DOHH2 (cell line): ENCODE data around the gene PLET1.

Experiments
- H3F3A ChIP-seq: fragments of 200-600 bp; sonication (generic), shearing (Covaris generic); 2 replicates; pipeline ENCODE4 v1.6.0; 2016; ENCODE audit warnings: antibody characterized with exemption, mild to moderate bottlenecking; ENCODE audit not compliant: control insufficient read depth, insufficient read depth
- H3K27ac ChIP-seq: fragments of 200-600 bp; sonication (generic); 2 replicates; pipeline ENCODE4 v1.5.1; 2014; ENCODE audit warnings: low read depth, mild to moderate bottlenecking, low read length, moderate library complexity
- H3K27me3 ChIP-seq: fragments of 200-600 bp; sonication (generic); 2 replicates; pipeline ENCODE4 v1.6.1; 2014; ENCODE audit warnings: mild to moderate bottlenecking, low read length, mixed read lengths; ENCODE audit not compliant: control insufficient read depth
- H3K36me3 ChIP-seq: fragments of 200-600 bp; sonication (generic); 2 replicates; pipeline ENCODE4 v1.6.1; 2014; ENCODE audit warnings: mild to moderate bottlenecking, low read length, moderate library complexity, mixed read lengths; ENCODE audit not compliant: control insufficient read depth
- H3K4me1 ChIP-seq: fragments of 200-600 bp; sonication (generic); 2 replicates; pipeline ENCODE4 v1.6.1; 2014; ENCODE audit warnings: mild to moderate bottlenecking, low read length, mixed read lengths; ENCODE audit not compliant: control insufficient read depth
- H3K4me2 ChIP-seq: fragments of 200-600 bp; sonication (generic); 2 replicates; pipeline ENCODE4 v1.6.0; 2014; ENCODE audit warnings: mild to moderate bottlenecking, low read length, moderate library complexity
- H3K4me3 ChIP-seq: fragments of 200-600 bp; sonication (generic); 2 replicates; pipeline ENCODE4 v1.5.1; 2014; ENCODE audit warnings: mild to moderate bottlenecking, low read length, mixed read lengths
- H3K79me2 ChIP-seq: fragments of 200-600 bp; sonication (generic); 2 replicates; pipeline ENCODE4 v1.6.1; 2014; ENCODE audit warnings: mild to moderate bottlenecking, low read length, mixed read lengths; ENCODE audit not compliant: control insufficient read depth
- H3K9me2 ChIP-seq: fragments of 200-600 bp; sonication (generic); replicated peaks from 2 replicates; pipeline ENCODE4 v1.6.1; 2014; ENCODE audit warnings: mild to moderate bottlenecking, low read length, mixed read lengths; ENCODE audit not compliant: control insufficient read depth
- H3K9me3 ChIP-seq: fragments of 200-600 bp; sonication (generic); 2 replicates; pipeline ENCODE4 v1.6.1; 2014; ENCODE audit warnings: antibody characterized with exemption, low read length, mixed read lengths; ENCODE audit not compliant: control insufficient read depth, insufficient read depth
- H4K20me1 ChIP-seq: fragments of 200-600 bp; sonication (generic); 2 replicates; pipeline ENCODE4 v1.6.0; 2014; ENCODE audit warnings: low read depth, mild to moderate bottlenecking, antibody characterized with exemption, low read length, moderate library complexity; ENCODE audit not compliant: control insufficient read depth, insufficient read depth
- EZH2phosphoT487 ChIP-seq: fragments of 200-600 bp; sonication (generic); IDR thresholded peaks from 2 replicates; pipeline ENCODE4 v1.6.1; 2017; ENCODE audit warnings: borderline replicate concordance, mild to moderate bottlenecking, antibody characterized with exemption, low read length, moderate library complexity, mixed read lengths
- TF ChIP-seq, protein P1 (sequence below): fragments of 200-600 bp; sonication (generic); IDR thresholded peaks from one replicate; pipeline ENCODE4 v1.5.1; 2014; ENCODE audit warnings: antibody characterized with exemption, mild to moderate bottlenecking, low read depth, low read length; ENCODE audit not compliant: poor library complexity, severe bottlenecking

The PLET1 gene

DNA sequence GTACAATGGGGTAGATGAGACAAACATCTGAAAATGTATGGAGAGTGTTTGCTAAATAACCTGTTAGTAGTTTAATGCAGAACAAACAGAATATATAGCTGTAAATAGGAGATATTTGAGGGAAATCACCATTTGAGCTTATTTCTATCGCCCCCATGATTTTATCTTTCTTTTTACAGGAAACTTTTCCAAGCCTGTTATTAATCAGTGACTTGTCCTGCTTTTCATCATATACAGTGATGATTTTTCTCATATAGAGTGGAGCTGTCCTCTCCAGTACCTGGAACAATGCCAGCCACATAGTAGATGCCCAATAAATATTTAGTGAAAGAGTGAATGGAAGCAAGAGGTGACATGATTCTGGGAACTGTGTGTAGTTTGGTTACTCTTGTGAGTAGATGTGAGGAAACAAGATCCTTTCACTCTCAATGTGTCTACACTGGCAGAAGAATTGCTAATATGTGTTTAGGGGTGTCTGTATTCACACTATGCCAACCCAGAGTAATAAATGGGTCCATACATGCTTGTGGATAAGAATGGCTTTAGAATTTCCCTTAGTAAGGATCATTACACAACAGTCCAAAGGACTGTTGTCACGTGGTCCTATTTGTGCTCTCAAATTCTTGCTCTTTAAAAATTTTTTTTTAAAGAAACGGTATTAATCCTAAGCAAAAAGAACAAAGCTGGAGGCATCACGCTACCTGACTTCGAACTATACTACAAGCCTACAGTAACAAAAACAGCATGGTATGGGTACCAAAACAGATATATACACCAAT is 36.7 kb downstream of the PLET1 start:
- no peak for TF ChIP-seq EZH2phosphoT487
- TF ChIP-seq, protein P1, sequence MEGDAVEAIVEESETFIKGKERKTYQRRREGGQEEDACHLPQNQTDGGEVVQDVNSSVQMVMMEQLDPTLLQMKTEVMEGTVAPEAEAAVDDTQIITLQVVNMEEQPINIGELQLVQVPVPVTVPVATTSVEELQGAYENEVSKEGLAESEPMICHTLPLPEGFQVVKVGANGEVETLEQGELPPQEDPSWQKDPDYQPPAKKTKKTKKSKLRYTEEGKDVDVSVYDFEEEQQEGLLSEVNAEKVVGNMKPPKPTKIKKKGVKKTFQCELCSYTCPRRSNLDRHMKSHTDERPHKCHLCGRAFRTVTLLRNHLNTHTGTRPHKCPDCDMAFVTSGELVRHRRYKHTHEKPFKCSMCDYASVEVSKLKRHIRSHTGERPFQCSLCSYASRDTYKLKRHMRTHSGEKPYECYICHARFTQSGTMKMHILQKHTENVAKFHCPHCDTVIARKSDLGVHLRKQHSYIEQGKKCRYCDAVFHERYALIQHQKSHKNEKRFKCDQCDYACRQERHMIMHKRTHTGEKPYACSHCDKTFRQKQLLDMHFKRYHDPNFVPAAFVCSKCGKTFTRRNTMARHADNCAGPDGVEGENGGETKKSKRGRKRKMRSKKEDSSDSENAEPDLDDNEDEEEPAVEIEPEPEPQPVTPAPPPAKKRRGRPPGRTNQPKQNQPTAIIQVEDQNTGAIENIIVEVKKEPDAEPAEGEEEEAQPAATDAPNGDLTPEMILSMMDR = no peak
- H4K20me1 ChIP-seq = no peaks in the 10 kb centered on the region
- peaks cover 9% of the 10 kb centered on the region for H3K36me3 ChIP-seq
- H3K27ac ChIP-seq = no peak overlapping the region
- H3K9me3 ChIP-seq = no peaks in the 10 kb centered on the region
- H3K4me2 ChIP-seq = no peak overlapping the region
- no peaks in the 10 kb centered on the region for H3K27me3 ChIP-seq
- no peaks in the 10 kb centered on the region for H3K9me2 ChIP-seq
- H3K4me1 ChIP-seq = peaks cover 17% of the 10 kb centered on the region
- H3K79me2 ChIP-seq = peaks cover 21% of the 10 kb centered on the region
- no peaks in the 10 kb centered on the region for H3F3A ChIP-seq
- no peak overlapping the region for H3K4me3 ChIP-seq

DNA sequence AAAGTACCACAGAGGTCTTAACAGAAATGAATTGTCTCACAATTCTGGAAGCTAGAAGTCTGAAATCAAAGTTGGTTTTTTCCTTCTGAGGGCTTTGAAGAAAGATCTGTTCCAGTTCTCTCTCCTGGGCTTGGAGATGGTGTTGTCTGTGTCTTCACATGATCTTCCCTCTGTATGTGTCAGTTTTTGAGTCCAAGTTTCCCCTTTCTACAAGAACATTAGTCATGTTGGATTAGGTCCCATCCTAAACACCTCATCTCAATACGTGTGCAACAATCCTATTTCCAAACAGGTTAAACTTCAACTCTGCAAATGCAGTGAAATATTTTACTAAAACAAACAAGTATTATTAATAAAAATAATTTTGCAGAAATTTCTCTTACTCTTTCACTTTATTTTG is 37.5 kb downstream of the PLET1 start:
- Histone ChIP-seq H3K9me2 (no peaks in the 10 kb centered on the region), H3K4me1 (peaks cover 17% of the 10 kb centered on the region), H4K20me1 (no peaks in the 10 kb centered on the region), H3K4me2 (no peak overlapping the region), H3K36me3 (peaks cover 1% of the 10 kb centered on the region), H3K4me3 (no peak overlapping the region), H3K27ac (no peak overlapping the region), H3K79me2 (peaks cover 17% of the 10 kb centered on the region), H3K9me3 (no peaks in the 10 kb centered on the region), H3K27me3 (no peaks in the 10 kb centered on the region), H3F3A (no peaks in the 10 kb centered on the region)
- TF ChIP-seq, protein P1 = no peak
- TF ChIP-seq EZH2phosphoT487 = no peak

DNA sequence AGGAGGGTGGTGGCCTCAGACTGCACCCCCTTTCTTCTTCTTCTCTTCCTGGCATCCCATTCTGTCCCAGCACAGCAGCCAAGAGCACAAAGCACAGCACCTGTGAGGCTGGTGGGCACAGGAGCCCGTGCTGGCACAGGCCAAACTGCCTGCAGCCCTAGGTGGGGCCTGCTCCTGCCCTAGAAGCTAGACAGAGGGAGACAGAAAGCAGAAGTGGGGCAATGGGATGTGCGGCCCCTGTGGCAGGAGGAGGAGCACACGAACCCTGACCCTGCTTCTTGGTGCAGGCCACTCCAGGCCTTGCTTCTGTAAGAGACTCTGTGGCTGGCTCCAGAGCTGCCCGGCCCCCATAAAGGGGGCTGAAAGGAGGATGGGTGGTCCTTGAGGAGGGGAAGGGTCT is 38.4 kb downstream of the PLET1 start:
- Histone ChIP-seq H3K4me3 (no peak overlapping the region), H3F3A (no peaks in the 10 kb centered on the region), H3K27ac (no peak overlapping the region), H3K79me2 (peaks cover 9% of the 10 kb centered on the region), H3K4me1 (peaks cover 10% of the 10 kb centered on the region), H3K9me2 (no peaks in the 10 kb centered on the region), H4K20me1 (no peaks in the 10 kb centered on the region), H3K27me3 (no peaks in the 10 kb centered on the region), H3K4me2 (no peak overlapping the region), H3K9me3 (no peaks in the 10 kb centered on the region), H3K36me3 (no peaks in the 10 kb centered on the region)
- TF ChIP-seq, protein P1 = no peak
- TF ChIP-seq EZH2phosphoT487 = no peak
